Measurements from ENCODE around the gene RCCD1. TPM values are rescaled to one million over a fixed set of nuclear protein-coding genes. Genes with fewer than 3 reads are reported as not detected.

The RCCD1 gene
- total RNA-seq, 1 experiment from 2014 or later = 38.5 TPM

DNA sequence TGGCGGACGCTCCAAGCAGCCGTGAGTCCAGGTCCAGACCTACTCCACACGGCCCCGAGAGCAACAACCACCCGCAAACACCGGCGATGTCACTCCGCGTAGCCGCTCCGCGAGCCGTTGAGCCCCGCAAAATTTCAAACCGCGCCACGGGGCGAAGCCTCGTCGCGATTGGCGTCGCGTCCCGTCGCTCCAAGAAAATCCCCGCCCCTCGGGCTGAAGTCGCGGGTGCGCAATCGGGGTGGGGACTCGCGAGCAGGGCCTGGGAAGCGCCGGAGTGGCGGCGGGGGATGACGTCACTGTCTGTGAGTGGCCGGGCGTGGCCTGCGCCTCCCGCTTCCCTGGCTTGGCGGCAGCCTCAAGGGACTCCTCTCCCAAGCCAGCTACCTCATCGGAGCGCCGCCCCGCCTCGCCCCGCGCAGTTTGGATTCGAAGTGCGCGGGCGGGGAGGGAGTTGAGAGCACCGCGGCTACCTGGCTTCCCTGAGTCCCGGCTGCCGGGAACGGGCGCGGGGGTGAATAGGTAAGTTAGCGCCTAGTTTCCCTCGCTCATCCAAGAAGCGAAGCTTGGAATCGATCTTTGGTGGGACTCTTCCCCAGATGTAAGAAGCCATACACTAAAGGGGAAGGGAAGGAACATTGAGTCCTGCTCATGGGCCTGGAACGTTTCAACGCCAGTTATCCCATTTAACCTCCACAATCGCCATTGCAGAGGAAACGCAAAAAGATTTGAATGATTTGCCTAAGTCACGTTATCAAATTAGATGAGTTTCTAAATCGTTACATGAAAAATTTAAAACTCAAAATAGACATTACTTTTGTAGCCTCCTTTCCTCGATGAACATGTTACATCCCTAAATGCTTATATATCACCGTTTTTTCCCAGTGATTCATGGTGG lies 40.0 kb downstream of the RCCD1 start, which contains the start of gene PRC1 (continued):
- peak; percentile 51 for TF ChIP-seq POLR2A (IDR thresholded peaks at IDR 0.05; ENCODE audit: borderline replicate concordance, extremely low read depth, insufficient read depth, insufficient read length)
- TF ChIP-seq, protein P1, sequence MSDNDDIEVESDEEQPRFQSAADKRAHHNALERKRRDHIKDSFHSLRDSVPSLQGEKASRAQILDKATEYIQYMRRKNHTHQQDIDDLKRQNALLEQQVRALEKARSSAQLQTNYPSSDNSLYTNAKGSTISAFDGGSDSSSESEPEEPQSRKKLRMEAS (IDR thresholded peaks at IDR 0.05) = peak; percentile 80
- TF ChIP-seq JUND (IDR thresholded peaks at IDR 0.05) = peak; percentile 51
- TF ChIP-seq ZFX (IDR thresholded peaks at IDR 0.05) = peak; percentile 33; the same call in 1 of the 2 replicates
- TF ChIP-seq SRF (IDR thresholded peaks at IDR 0.05; ENCODE audit: low read depth) = peak; percentile 89; the same call in 1 of the 2 replicates
- no peak for TF ChIP-seq ZNF274 (IDR thresholded peaks at IDR 0.05; ENCODE audit: low read depth, low read length)
- no peak; the same call in 1 of the 2 replicates for TF ChIP-seq ELF1 (IDR thresholded peaks at IDR 0.05; ENCODE audit: borderline replicate concordance, low read depth)
- no peak for TF ChIP-seq RAD21 (IDR thresholded peaks at IDR 0.05; ENCODE audit: low read depth)
- peak; percentile 89 for TF ChIP-seq POLR2AphosphoS5 (IDR thresholded peaks at IDR 0.05; ENCODE audit: low read depth, low read length)
- TF ChIP-seq, protein P2, sequence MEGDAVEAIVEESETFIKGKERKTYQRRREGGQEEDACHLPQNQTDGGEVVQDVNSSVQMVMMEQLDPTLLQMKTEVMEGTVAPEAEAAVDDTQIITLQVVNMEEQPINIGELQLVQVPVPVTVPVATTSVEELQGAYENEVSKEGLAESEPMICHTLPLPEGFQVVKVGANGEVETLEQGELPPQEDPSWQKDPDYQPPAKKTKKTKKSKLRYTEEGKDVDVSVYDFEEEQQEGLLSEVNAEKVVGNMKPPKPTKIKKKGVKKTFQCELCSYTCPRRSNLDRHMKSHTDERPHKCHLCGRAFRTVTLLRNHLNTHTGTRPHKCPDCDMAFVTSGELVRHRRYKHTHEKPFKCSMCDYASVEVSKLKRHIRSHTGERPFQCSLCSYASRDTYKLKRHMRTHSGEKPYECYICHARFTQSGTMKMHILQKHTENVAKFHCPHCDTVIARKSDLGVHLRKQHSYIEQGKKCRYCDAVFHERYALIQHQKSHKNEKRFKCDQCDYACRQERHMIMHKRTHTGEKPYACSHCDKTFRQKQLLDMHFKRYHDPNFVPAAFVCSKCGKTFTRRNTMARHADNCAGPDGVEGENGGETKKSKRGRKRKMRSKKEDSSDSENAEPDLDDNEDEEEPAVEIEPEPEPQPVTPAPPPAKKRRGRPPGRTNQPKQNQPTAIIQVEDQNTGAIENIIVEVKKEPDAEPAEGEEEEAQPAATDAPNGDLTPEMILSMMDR (IDR thresholded peaks at IDR 0.05 in 2 of 3, conservative IDR thresholded peaks at IDR 0.05 in 1 of 3; ENCODE audit: borderline replicate concordance in 1 of 3, insufficient read depth in 1 of 3, low read depth in 2 of 3, low read length in 2 of 3) = no peak
- peak; percentile 89 for TF ChIP-seq EGR1 (IDR thresholded peaks at IDR 0.05; ENCODE audit: low read depth)
- TF ChIP-seq YY1 (IDR thresholded peaks at IDR 0.05; ENCODE audit: extremely low read depth, insufficient replicate concordance, low read depth, low read length) = peak; percentile 47

DNA sequence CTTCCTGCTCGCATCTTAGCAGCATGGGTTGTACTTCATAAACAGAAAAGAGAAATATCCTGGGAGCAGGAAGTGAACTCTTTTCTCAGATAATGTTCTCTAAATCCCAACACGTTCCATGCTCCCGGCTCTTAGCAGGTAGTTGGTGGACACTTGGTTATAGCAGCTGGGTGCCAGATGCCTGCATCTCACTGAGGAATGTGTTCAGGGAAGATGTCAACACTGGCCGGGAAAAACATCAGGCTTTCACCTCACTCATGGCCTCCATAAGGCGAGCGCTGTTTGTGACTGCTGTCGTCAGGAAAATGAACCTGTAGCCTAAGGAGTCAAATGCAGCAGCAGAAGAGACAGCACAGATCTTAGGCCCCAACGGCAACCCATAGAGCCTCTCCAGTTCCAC lies 44.1 kb downstream of the RCCD1 start:
- DNase-seq (ENCODE audit: low read depth, low spot score) (no peak), ATAC-seq (no peak)
- Histone ChIP-seq H3K4me3 (replicated peaks in 1 of 2; ENCODE audit: low read depth in 1 of 2, low read length in 2 of 2) (no peak overlapping the region), H3K9ac (ENCODE audit: low read length) (no peak overlapping the region), H2AFZ (ENCODE audit: low read depth, low read length, poor library complexity, severe bottlenecking) (no peak overlapping the region), H4K20me1 (ENCODE audit: insufficient read depth) (no peaks in the 10 kb centered on the region), H3K9me2 (ENCODE audit: insufficient read depth) (no peaks in the 10 kb centered on the region), H3K27ac (ENCODE audit: low read depth, low read length) (no peak overlapping the region), H3K9me3 (ENCODE audit: control insufficient read depth in 1 of 2, insufficient read depth in 1 of 2, low read depth in 1 of 2, low read length in 2 of 2) (no peaks in the 10 kb centered on the region), H3K27me3 (ENCODE audit: insufficient read depth, low read length) (no peaks in the 10 kb centered on the region), H3K4me2 (ENCODE audit: low read length) (no peak overlapping the region), H3K79me2 (ENCODE audit: insufficient read depth, low read length) (peaks cover 27% of the 10 kb centered on the region), H3K4me1 (ENCODE audit: control insufficient read depth in 1 of 2, insufficient read depth in 2 of 2, low read length in 2 of 2) (peaks cover 0 to 5% of the 10 kb centered on the region in 2 experiments; a peak in 2 of 4 replicates), H3K36me3 (ENCODE audit: control insufficient read depth in 1 of 2, insufficient read depth in 2 of 2, low read length in 2 of 2) (peaks cover 25 to 29% of the 10 kb centered on the region in 2 experiments; a peak in 3 of 4 replicates)
- ChIA-PET RAD21 (ENCODE audit: low non-redundant PET in 1 of 2, low total read pairs in 2 of 2, uncharacterized antibody in 2 of 2, unreplicated experiment in 2 of 2) (no interaction called here), CTCF (no interaction called here), POLR2A (no interaction called here)
- intact Hi-C loops (cut with micrococcal nuclease) = no loop called here
- BruUV-seq (replicated peaks) = no TSS peak
- no peak for TF ChIP-seq ZNF274 (IDR thresholded peaks at IDR 0.05; ENCODE audit: low read depth, low read length)
- no peak for TF ChIP-seq SRF (IDR thresholded peaks at IDR 0.05; ENCODE audit: low read depth)
- TF ChIP-seq, protein P3, sequence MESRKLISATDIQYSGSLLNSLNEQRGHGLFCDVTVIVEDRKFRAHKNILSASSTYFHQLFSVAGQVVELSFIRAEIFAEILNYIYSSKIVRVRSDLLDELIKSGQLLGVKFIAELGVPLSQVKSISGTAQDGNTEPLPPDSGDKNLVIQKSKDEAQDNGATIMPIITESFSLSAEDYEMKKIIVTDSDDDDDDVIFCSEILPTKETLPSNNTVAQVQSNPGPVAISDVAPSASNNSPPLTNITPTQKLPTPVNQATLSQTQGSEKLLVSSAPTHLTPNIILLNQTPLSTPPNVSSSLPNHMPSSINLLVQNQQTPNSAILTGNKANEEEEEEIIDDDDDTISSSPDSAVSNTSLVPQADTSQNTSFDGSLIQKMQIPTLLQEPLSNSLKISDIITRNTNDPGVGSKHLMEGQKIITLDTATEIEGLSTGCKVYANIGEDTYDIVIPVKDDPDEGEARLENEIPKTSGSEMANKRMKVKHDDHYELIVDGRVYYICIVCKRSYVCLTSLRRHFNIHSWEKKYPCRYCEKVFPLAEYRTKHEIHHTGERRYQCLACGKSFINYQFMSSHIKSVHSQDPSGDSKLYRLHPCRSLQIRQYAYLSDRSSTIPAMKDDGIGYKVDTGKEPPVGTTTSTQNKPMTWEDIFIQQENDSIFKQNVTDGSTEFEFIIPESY (IDR thresholded peaks at IDR 0.05; ENCODE audit: extremely low read depth, insufficient replicate concordance, low read length) = no peak
- TF ChIP-seq CBX3 (IDR thresholded peaks at IDR 0.05; ENCODE audit: low read depth) = no peak
- no peak for TF ChIP-seq ELF1 (IDR thresholded peaks at IDR 0.05; ENCODE audit: borderline replicate concordance, low read depth)
- TF ChIP-seq, protein P4, sequence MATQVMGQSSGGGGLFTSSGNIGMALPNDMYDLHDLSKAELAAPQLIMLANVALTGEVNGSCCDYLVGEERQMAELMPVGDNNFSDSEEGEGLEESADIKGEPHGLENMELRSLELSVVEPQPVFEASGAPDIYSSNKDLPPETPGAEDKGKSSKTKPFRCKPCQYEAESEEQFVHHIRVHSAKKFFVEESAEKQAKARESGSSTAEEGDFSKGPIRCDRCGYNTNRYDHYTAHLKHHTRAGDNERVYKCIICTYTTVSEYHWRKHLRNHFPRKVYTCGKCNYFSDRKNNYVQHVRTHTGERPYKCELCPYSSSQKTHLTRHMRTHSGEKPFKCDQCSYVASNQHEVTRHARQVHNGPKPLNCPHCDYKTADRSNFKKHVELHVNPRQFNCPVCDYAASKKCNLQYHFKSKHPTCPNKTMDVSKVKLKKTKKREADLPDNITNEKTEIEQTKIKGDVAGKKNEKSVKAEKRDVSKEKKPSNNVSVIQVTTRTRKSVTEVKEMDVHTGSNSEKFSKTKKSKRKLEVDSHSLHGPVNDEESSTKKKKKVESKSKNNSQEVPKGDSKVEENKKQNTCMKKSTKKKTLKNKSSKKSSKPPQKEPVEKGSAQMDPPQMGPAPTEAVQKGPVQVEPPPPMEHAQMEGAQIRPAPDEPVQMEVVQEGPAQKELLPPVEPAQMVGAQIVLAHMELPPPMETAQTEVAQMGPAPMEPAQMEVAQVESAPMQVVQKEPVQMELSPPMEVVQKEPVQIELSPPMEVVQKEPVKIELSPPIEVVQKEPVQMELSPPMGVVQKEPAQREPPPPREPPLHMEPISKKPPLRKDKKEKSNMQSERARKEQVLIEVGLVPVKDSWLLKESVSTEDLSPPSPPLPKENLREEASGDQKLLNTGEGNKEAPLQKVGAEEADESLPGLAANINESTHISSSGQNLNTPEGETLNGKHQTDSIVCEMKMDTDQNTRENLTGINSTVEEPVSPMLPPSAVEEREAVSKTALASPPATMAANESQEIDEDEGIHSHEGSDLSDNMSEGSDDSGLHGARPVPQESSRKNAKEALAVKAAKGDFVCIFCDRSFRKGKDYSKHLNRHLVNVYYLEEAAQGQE (IDR thresholded peaks at IDR 0.05; ENCODE audit: low read depth) = no peak
- TF ChIP-seq ZFX (IDR thresholded peaks at IDR 0.05) = no peak
- no peak for TF ChIP-seq SP1 (IDR thresholded peaks at IDR 0.05; ENCODE audit: low read depth)
